NCI-H748 treated with DMSO at 0.1 percent for 48 hours (cell line): ENCODE measurements around the gene C1orf185.
"Not testable (repeated sequence)": the region's sequence is repeated elsewhere in the genome, so short reads cannot be mapped to it uniquely, and the experiment has no call there.

Source experiments
- DNase-seq: peaks from one replicate; lab custom pipeline; 2025; lab: John Stamatoyannopoulos, UW

The C1orf185 gene

DNA sequence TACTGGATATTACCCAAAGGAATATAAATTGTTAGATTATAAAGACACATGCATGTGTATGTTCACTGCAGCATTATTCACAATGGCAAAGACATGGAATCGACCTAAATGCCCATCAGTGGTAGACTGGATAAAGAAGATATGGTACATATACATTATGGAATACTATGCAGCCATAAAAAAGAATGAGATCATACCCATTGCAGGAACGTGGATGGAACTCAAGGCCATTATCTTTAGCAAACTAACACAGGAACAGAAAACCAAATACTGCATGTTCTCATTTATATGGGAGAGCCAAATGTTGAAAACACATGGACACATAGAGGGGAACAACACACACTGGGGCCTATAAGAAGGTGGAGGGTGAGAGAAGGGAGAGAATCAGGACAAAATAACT lies 35.7 kb downstream of the C1orf185 start:
- DNase-seq = not testable (repeated sequence)

DNA sequence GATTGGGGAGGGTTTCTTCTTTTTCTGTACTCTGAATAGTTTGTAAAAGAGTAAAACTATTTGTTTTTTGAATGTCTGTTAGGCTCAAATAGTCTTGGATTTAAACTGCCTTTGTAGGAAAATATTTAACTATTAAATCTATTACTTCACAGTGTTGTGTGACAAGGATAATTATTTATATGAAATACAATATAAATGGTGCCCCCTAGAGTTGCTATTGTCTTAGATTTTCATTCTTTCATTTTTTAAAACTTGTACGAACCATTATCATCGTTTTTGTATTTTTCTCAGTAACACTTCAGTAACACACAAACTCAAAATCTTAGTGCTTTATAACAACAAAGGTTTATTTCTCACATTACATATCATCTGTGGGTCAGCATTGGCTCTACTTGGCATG lies 37.4 kb downstream of the C1orf185 start:
- no peak for DNase-seq

DNA sequence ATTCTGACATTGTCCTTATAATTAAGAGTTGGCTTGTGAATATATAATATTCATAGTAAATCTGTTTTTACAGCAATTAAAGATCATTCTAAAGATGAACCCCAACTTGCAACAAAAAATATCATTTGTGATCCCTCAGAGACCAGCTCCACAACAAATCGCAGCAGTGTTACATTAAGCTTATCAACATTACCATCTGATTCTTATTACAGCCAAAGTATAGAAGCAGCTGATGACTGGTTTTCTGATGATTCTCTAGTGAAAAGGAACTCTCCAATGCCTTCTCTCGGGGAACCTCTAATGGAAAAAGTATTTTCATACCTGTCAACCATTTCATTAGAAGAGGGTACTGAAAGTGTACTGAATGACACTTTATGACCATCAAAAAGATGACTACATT lies 45.4 kb downstream of the C1orf185 start:
- no peak for DNase-seq

DNA sequence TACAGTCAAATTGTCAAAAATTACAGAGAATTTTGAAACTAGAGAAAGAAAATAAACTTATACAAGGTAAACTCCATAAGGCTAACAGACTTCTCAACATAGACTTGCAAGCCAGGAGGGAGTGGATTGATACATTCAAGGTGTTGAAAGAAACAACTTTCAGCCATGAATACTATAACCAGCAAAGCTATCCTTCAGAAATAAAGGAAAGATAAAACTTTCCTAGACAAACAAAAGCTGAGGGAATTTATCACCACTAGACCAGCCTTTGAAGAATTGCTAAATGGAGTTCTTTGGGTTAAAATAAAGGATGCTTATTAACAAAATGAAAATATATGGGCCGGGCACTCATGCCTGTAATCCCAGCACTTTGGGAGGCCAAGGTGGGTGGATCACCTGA lies 52.7 kb downstream of the C1orf185 start:
- no peak for DNase-seq

DNA sequence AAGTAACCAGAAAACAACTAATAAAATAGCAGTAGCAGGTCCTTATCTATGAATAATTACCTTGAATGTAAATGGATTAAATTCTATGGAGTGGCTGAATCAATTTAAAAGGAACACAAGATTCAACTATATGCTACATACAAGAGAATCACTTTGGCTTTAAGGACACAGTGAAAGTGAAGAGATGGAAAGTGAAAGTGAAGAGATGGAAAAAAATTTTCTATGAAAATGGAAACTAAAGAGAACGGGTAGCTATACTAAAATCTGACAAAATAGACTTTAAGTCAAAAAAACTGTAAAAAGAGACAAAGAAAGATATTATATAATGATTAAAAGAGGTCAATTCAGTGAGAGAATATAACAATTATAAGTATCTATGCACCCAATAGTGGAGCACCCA lies 54.7 kb downstream of the C1orf185 start:
- DNase-seq = no peak

DNA sequence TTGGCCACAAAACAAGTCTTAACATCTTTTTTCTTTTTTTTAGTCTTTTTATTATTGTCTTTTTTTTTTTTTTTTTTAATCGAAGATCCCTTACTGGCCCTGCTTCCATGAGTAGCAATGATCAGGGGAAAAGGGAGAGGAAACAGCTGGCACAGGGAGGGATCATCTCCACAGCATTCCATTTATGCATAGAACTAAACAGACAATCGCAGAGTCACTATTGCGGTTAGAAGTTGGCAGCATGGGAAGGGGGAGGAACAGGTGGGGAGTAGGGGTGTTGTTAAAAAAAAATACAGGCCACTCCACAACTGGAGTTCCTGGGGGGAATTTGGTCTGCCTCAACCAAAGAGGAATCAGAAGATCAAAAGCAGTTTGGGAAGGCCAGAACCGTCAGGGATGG lies 55.4 kb downstream of the C1orf185 start:
- no peak for DNase-seq

DNA sequence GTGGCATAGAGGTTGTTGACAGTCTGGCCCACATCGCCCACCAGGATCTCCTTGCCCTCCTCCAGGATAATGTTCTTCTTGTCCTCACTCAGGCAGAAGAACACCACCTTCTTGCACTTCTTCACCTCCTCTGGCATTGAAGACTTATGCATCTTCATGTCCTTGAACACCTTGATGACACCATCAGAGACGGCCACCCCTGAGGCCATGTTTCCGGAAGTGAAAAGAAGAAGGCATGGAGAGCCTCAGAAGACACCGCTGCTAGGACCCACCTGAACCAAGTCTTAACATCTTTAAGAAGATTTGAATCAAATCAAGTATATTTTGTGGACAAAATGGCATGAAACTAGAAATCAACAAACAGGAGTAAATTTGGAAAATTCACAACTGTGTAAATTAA lies 56.2 kb downstream of the C1orf185 start:
- DNase-seq = no peak

DNA sequence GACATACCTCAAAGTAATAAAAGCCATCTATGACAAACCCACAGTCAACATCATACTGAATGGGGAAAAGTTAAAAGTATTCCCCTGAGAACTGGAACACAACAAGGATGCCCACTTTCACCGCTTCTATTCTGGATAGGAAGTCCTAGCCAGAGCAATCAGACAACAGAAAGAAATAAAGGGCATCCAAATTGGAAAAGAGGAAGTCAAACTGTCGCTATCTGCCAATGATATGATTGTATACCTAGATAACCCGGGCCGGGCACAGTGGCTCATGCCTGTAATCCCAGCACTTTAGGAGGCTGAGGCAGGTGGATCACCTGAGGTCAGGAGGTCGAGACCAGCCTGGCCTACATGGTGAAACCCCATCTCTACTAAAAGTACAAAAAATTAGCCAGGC lies 60.5 kb downstream of the C1orf185 start:
- DNase-seq = not testable (repeated sequence)

DNA sequence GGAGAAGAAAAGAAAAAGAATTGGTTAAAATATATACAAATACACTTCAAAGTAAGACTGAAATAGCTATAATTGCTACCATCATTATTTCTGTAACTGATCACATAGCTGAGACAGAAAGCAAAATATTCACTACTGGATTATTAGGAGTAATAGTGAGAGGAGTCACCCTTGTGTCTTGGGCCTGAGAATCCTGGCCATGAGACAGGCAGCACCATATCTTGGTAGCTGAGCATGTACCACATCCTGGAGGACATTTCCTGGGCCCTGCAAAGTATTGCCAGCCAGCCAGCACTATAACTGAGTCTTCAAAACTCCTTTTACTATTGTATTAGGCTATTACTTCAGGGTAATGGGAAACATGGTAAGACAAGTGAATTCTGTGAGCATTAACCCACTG lies 63.5 kb downstream of the C1orf185 start:
- no peak for DNase-seq

DNA sequence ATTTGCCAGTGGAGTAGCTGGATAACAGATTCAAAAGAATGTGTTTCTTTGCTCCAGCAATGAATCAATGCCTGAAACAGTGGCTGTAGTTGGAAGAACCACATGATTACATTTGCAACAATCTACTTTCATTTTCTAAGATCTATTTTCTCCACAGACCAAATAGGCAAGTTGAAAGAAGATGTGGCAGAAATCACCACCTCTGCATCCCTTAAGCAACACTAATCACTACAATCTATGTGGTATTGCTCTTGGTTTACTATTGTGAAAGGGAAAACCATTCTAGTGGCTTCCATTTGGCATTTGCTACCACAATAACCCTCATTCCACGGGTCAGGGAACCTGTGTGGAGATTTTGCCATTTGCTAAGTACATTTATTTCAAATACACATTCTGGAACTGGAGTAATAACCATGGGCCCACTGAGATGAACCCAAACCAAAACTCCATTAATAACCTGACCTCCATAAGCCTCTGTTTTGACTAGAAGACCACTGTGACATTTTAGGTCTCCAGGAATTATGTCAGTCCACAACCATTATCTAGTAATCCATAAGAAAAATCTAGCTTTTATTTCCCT lies 66.3 kb downstream of the C1orf185 start:
- no peak for DNase-seq

DNA sequence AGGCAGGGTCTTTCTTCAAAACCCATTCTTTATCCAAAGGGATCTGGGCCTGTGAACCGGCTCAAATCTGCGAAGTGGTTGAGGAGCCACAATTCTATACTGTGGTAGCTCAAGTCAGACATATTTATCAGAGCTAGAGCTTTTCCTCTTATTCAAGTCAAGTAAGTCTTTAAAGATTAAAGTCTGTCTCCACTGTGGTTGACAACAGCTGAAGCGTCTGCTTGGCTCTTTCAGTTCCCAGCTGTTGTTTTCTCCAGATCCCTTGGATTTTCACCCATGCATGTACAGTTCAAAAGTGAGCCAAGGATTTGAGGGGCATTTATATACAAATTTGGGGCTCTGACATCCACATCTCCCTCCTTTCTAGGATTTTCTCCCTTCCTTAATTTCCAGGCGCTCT lies 66.9 kb downstream of the C1orf185 start:
- no peak for DNase-seq

DNA sequence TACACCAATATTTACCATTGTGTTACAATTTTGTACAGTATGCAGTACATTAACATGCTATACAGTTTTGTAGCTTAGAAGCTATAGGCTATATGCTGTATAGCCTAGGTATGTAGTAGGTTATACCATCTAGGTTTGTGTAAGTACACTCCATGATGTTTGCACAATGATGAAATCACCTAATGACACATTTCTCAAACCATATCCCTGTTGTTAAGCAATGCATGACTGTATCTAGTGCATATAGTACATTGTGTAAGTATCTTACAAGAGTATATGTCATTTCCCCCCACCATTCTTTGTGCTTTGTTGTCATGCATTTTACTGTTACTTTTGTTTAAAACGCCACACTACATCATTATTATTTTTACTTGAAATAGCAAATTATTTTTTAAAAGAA lies 68.3 kb downstream of the C1orf185 start:
- DNase-seq = no peak

DNA sequence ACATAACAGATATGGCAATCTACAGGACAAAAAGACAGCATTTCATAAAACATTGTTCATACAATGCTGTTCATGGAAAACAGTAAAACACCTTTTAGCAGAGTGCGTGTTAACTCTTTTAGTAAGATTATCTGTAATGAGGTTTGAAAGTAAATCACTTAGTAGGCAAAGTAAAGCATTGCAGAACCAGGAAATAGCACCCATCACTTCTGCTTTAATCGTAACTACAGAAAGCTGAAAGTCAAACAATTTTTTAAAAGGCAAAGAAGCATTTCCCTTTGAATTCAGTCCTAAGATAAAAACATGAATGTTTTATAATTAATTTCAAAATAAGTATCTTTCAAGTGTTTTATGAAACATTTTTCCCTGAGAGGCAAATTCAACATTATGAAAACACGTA lies 70.8 kb downstream of the C1orf185 start:
- DNase-seq = no peak

DNA sequence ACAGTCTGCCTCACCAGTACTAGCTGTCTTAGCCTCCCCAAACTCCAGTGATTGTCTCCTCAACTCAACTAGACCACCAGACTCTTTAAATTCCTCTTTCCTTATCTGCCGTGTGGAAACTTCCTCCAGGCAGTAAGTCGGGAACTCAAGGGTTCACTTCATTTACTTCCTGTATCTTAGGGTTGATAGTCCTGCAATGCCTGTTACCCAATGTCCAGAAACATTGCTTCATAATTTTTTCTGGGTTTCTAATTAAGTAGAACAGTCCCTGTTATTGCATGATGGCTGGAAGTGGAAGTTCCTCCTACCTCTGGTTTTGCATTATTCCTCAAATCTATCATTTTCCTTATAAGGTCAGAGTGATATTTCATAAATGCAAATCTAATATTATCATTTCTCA lies 73.2 kb downstream of the C1orf185 start:
- DNase-seq = no peak

DNA sequence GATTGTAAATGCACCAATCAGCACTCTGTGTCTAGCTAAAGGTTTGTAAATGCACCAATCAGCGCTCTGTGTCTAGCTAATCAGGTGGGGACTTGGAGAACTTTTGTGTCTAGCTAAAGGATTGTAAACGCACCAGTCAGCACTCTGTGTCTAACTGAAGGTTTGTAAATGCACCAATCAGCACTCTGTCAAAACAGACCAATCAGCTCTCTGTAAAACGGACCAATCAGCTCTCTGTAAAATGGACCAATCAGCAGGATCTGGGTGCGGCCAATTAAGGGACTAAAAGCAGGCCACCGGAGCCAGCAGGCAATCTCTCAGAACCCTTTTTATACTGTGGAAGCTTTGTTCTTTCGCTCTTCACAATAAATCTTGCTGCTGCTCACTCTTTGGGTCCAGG lies 76.0 kb downstream of the C1orf185 start:
- not testable (repeated sequence) for DNase-seq

DNA sequence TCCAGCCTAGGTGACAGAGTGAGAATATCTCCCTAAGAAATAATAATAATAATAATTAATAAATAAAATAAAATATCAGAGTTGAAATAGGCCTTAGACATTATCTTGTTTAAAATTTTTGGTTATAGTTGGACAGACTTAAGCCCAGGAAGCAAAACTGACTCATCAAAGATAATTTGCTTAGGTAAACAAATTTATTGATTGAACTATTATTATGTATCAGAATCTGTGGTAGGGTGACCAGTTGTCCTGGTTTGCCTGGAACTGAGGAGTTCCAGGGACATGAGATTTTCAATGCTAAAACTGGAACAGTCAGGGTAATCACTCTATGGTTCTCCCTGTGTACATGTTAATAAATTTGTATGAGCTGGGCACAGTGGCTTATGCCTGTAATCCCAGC lies 86.2 kb downstream of the C1orf185 start:
- no peak for DNase-seq

DNA sequence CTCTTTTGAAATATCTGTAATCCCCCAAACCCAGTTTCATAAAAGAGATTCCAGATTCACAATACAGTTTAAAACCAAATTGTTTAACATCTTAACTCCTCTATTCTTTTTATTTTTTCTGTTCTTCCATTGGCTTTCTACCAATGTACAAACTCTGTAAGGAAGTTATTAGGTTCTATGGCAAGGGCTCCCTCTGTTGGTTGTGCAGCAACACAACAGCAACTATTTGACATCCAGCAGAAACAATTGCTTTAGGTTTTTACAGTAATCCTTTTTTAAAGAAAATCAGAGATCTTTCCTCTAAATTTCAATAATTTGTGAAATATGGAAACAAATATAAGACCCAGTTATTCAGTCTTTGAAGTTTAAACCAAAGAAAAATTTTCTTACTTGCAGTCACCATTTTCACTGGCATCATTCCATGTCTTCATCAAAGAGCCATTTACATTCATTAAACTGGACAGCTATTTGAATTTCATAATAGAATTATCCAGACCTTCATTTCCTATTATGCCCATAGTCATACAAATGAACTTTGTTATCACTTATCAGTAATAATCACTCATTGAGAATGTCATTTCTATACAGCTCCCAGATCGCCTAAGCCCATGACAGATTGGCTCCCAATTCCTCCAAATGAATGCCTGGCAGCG lies 87.5 kb downstream of the C1orf185 start:
- peak; percentile 78 for DNase-seq

DNA sequence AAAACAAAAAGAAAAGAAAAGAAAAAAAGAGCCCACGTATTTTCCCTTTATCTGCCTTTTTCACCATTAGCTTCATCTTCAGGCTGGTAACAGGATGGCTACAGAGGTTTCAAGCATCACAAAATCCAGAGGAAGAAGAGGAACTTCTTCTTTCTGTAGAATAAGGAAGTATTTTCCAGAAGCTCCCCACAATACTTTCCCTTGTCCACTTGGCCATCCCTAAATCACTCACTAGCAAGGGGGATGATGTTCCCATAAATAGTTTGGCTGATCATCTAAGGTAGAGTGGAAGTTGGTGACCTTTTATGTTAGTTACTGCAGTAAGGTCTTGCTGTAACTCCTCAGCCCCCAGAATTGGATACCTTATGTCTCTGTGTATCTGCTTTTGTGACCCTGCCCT lies 88.9 kb downstream of the C1orf185 start:
- DNase-seq = no peak

DNA sequence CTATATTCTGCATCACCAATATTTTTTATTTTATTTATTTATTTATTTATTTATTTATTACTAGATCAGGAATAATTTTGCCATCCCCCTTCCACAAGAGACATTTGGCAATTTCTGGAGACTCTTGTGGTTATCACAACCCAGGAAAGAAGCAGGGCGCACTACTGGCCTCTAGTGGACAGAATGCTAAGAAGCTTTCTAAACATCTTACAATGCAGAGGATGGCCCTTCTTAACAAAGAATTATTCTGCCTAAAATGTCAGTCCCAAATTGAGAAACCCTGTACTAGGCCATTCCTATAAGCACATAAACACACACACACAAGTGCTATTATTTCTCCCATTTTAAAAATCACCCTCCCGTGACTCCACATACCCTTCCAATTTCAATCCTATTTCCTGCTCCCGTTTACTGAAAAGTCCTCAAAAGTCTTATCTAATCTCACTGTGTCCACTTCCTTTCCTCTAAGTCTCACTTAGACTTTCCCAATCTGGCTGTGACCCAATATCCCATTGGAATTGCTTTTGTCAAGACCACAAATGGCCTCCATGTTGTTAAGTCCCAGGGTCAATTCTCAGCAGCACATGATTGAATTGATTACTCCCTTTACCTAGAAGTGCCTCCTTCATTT lies 90.3 kb downstream of the C1orf185 start:
- DNase-seq = peak; percentile 36

DNA sequence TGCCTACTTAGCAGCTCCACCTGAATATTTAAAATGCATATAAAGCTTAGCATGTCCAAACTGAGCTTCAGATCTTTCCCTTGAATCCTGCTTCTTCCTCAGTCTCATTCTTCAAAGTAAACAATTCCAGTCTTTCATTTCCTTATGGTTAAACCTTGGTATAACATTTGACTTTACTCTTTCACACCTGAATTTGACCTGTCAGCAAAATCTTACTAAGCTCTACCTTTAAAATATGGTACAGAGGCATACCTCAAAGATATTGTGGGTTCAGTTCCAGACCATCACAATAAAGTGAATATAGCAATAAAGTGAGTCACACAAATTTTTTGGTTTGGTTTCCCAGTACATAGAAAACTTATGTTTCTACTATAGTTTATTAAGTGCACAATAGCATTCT lies 91.5 kb downstream of the C1orf185 start:
- DNase-seq = no peak
